Measurements from ENCODE around the gene CYP4F22. TPM values are rescaled to one million over a fixed set of nuclear protein-coding genes. Genes with fewer than 3 reads are reported as not detected.
"Not testable (repeated sequence)": the region's sequence is repeated elsewhere in the genome, so short reads cannot be mapped to it uniquely, and the experiment has no call there.

Gene CYP4F22
- total RNA-seq, 2 experiments from 2014 or later, result not detected

DNA sequence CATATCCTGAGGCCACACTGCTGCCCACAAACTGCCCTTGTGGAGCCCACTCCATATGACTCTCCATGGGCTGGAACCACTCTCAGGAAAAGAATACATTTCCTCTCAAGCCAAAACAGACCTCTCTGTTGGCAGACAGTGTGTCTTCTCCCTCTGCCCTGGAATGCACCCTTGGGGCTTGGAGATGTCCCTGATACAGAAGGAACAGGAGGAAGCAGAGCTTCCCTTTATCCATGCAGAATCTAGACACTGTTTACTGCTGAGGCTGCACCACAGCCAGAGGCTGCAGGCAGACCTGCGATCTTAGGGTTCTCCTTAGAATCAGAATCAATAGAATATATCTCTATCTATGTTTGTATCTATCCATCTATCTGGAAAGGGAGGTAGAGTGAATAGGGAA is 79.9 kb downstream of the CYP4F22 start:
- H3K9me3 ChIP-seq (ENCODE audit: low read length), result no peaks in the 10 kb centered on the region
- intact Hi-C loops (cut with micrococcal nuclease; ENCODE audit: unreplicated experiment), result no loop called here
- no peaks in the 10 kb centered on the region for H3K79me2 ChIP-seq (ENCODE audit: insufficient read depth, low read depth, low read length)
- H3K4me1 ChIP-seq (ENCODE audit: insufficient read depth, low read length, poor library complexity, severe bottlenecking), result no peaks in the 10 kb centered on the region
- H3K4me2 ChIP-seq (ENCODE audit: low read length), result no peak overlapping the region
- TF ChIP-seq EZH2phosphoT487 (IDR thresholded peaks at IDR 0.05; ENCODE audit: borderline replicate concordance, low read depth, low read length), result no peak
- no peak for TF ChIP-seq CTCF (conservative IDR thresholded peaks at IDR 0.05; ENCODE audit: low read length)
- no peak for DNase-seq (ENCODE audit: low spot score)
- BruUV-seq (replicated peaks), result no TSS peak
- no peak overlapping the region for H2AFZ ChIP-seq (ENCODE audit: low read length)
- no peaks in the 10 kb centered on the region for H3K9me2 ChIP-seq (ENCODE audit: insufficient read depth, low read length)
- H3K27ac ChIP-seq (ENCODE audit: low read depth, low read length, poor library complexity, severe bottlenecking), result no peak overlapping the region
- H3K36me3 ChIP-seq (ENCODE audit: insufficient read depth, low read length), result no peaks in the 10 kb centered on the region
- CTCF ChIA-PET (ENCODE audit: unreplicated experiment), result no interaction called here
- POLR2A ChIA-PET, result no interaction called here
- no peaks in the 10 kb centered on the region for H4K20me1 ChIP-seq (ENCODE audit: insufficient read depth, low read length)
- H3K4me3 ChIP-seq (ENCODE audit: low read depth, low read length, poor library complexity, severe bottlenecking), result no peak overlapping the region

GRCh38 chr19:15589760-15590451 is 81.6 kb downstream of the CYP4F22 start:
- BruUV-seq (replicated peaks), result no TSS peak
- no peak for TF ChIP-seq EZH2phosphoT487 (IDR thresholded peaks at IDR 0.05; ENCODE audit: borderline replicate concordance, low read depth, low read length)
- no peak for TF ChIP-seq CTCF (conservative IDR thresholded peaks at IDR 0.05; ENCODE audit: low read length)
- Histone ChIP-seq H3K9me3 (ENCODE audit: low read length) (no peaks in the 10 kb centered on the region), H3K36me3 (ENCODE audit: insufficient read depth, low read length) (no peaks in the 10 kb centered on the region), H3K4me3 (ENCODE audit: low read depth, low read length, poor library complexity, severe bottlenecking) (no peak overlapping the region), H3K4me2 (ENCODE audit: low read length) (no peak overlapping the region), H3K4me1 (ENCODE audit: insufficient read depth, low read length, poor library complexity, severe bottlenecking) (no peaks in the 10 kb centered on the region), H4K20me1 (ENCODE audit: insufficient read depth, low read length) (no peaks in the 10 kb centered on the region), H3K79me2 (ENCODE audit: insufficient read depth, low read depth, low read length) (no peaks in the 10 kb centered on the region), H3K9me2 (ENCODE audit: insufficient read depth, low read length) (no peaks in the 10 kb centered on the region), H2AFZ (ENCODE audit: low read length) (no peak overlapping the region), H3K27ac (ENCODE audit: low read depth, low read length, poor library complexity, severe bottlenecking) (no peak overlapping the region)
- POLR2A ChIA-PET, result interaction anchor here (0.7 kb wide), 1 partner anchor 509 kb away, joined by 5 read pairs; no protein-coding TSS in a partner anchor
- CTCF ChIA-PET (ENCODE audit: unreplicated experiment), result no interaction called here
- no peak for DNase-seq (ENCODE audit: low spot score)
- intact Hi-C loops (cut with micrococcal nuclease; ENCODE audit: unreplicated experiment), result no loop called here

- Histone ChIP-seq H3K36me3 (ENCODE audit: insufficient read depth, low read length) (no peaks in the 10 kb centered on the region), H2AFZ (ENCODE audit: low read length) (no peak overlapping the region), H3K9me3 (ENCODE audit: low read length) (no peaks in the 10 kb centered on the region), H3K4me2 (ENCODE audit: low read length) (no peak overlapping the region), H3K4me3 (ENCODE audit: low read depth, low read length, poor library complexity, severe bottlenecking) (no peak overlapping the region), H4K20me1 (ENCODE audit: insufficient read depth, low read length) (no peaks in the 10 kb centered on the region), H3K4me1 (ENCODE audit: insufficient read depth, low read length, poor library complexity, severe bottlenecking) (no peaks in the 10 kb centered on the region), H3K79me2 (ENCODE audit: insufficient read depth, low read depth, low read length) (no peaks in the 10 kb centered on the region), H3K9me2 (ENCODE audit: insufficient read depth, low read length) (no peaks in the 10 kb centered on the region), H3K27ac (ENCODE audit: low read depth, low read length, poor library complexity, severe bottlenecking) (no peak overlapping the region)
- TF ChIP-seq CTCF (conservative IDR thresholded peaks at IDR 0.05; ENCODE audit: low read length), result no peak
- TF ChIP-seq EZH2phosphoT487 (IDR thresholded peaks at IDR 0.05; ENCODE audit: borderline replicate concordance, low read depth, low read length), result no peak
- intact Hi-C loops (cut with micrococcal nuclease; ENCODE audit: unreplicated experiment), result no loop called here
- DNase-seq (ENCODE audit: low spot score), result no peak
- ChIA-PET POLR2A (interaction anchor here (0.8 kb wide), 1 partner anchor 45 kb away, joined by 3 read pairs; no protein-coding TSS in a partner anchor), CTCF (ENCODE audit: unreplicated experiment) (interaction anchor here (0.6 kb wide), 1 partner anchor 15 kb away, joined by 3 read pairs; no protein-coding TSS in a partner anchor)
- no TSS peak for BruUV-seq (replicated peaks)
These were observed 83.5 kb downstream of the CYP4F22 start for GRCh38 chr19:15591796-15592195.

DNA sequence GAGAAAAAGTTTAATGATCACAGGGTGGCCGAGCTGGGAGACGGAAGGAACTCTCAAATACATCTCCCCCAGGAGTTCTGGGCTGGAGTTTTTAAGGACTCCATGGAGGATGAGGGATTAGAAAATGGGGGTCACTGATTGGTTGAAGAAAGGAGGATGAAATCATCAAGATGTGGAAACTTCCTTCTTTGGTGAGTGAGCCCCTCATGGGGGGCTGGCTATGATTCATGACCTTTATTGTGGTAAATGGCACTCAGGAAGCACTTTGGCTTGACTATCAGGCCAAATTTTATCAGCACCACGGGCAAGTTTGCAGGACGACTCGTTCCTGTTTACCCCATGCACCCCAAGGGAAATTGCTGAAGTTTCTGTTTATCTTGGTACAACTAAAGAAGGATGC is 84.2 kb downstream of the CYP4F22 start:
- CTCF ChIA-PET (ENCODE audit: unreplicated experiment); H3K4me1 ChIP-seq (ENCODE audit: insufficient read depth, low read length, poor library complexity, severe bottlenecking); H4K20me1 ChIP-seq (ENCODE audit: insufficient read depth, low read length); H3K79me2 ChIP-seq (ENCODE audit: insufficient read depth, low read depth, low read length); H3K9me3 ChIP-seq (ENCODE audit: low read length); H3K9me2 ChIP-seq (ENCODE audit: insufficient read depth, low read length); H3K36me3 ChIP-seq (ENCODE audit: insufficient read depth, low read length); BruUV-seq (replicated peaks); H3K27ac ChIP-seq (ENCODE audit: low read depth, low read length, poor library complexity, severe bottlenecking); H3K4me2 ChIP-seq (ENCODE audit: low read length); intact Hi-C loops (cut with micrococcal nuclease; ENCODE audit: unreplicated experiment); H2AFZ ChIP-seq (ENCODE audit: low read length); DNase-seq (ENCODE audit: low spot score); H3K4me3 ChIP-seq (ENCODE audit: low read depth, low read length, poor library complexity, severe bottlenecking): not testable (repeated sequence)
- POLR2A ChIA-PET, result interaction anchor here (0.8 kb wide), 1 partner anchor 46 kb away, joined by 3 read pairs; no protein-coding TSS in a partner anchor
